ENCODE measurements around the gene TCF15. TPM values are rescaled to one million over a fixed set of nuclear protein-coding genes. Genes with fewer than 3 reads are reported as not detected.
A peak's percentile ranks its signal among the peaks of the same experiment; 100 is the strongest.

TCF15 gene
- total and polyA plus RNA-seq, 2 of the 4 experiments (the other 2 are of a cell fraction): not detected

DNA sequence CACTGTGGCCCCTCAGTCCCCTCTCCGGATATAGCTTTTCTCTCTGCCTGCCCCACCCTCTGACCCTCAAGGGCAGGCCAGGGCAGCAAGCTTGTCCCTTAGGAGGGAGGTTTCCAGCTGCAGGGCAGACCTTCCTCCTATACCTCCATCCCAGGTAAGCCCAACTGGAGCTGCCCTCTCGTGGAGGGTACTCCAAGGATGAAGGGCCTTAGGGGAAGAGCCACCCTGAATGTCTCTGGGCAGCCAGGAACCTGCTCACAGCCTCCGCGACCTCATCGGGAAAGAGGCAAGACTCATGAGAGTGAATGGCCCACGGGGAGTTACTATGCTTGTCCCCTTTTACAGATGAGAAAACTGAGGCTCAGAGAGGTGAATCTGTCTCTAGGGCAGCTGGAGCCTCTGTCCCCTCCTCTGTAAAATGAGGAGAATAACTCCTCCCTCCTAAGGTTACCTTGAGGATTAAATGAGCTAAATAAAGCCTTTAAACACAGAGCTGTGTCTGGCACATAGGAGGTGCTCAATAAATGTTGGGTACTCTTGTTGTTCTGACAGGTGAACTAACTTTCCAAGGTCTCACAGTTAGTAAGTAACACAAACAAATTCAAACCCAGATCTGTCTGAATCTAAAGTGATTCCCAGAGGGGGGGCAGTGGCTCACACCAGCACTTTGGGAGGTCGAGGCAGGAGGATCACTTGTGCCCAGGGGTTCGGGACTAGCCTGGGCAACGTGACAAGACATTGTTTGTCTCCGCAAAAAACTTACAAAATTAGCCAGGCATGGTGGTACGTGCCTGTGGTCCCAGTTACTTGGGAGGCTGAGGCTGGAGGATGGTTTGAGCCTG, 30.8 kb upstream of the TCF15 start:
- H2BK20ac ChIP-seq (ENCODE audit: low read depth, low read length): no peak overlapping the region
- WGBS, 2 experiments (ENCODE audit: extremely low coverage in 2 of 2, insufficient read length in 1 of 2): 60% methylated on average over 6 of the region's 11 CpGs; no CpG with 5 or more reads in 1 of the 2 experiments
- peaks cover 10% of the 10 kb centered on the region for H3K27me3 ChIP-seq (ENCODE audit: control insufficient read depth, insufficient read depth, low read length)
- no peak overlapping the region for H2BK5ac ChIP-seq (ENCODE audit: low read depth, low read length, poor library complexity, severe bottlenecking)
- intact Hi-C loops (cut with micrococcal nuclease) (no loop called here), dilution Hi-C loops (cut with HindIII; ENCODE audit: low sequenced_read_pairs, unreplicated experiment) (no loop called here), in situ Hi-C loops (cut with MboI; ENCODE audit: low sequenced_read_pairs) (no loop called here)
- CTCF ChIA-PET: no interaction called here
- BruUV-seq (replicated peaks): no TSS peak
- no peak overlapping the region for H4K5ac ChIP-seq (ENCODE audit: low read depth, low read length)
- no peak overlapping the region for H2AFZ ChIP-seq (replicated peaks; ENCODE audit: low read length, poor library complexity)
- no peak overlapping the region for H3K4me3 ChIP-seq (ENCODE audit: insufficient read depth, low read depth, low read length)
- H4K20me1 ChIP-seq (ENCODE audit: insufficient read depth, low read length): peaks cover 10% of the 10 kb centered on the region
- no peak overlapping the region for H2BK120ac ChIP-seq (ENCODE audit: low read depth, low read length)
- no peaks in the 10 kb centered on the region for H3K9me3 ChIP-seq (ENCODE audit: control insufficient read depth, insufficient read depth, low read length)
- H3K56ac ChIP-seq (ENCODE audit: extremely low read depth, insufficient read depth, low read length): no peak overlapping the region
- H3K27ac ChIP-seq (ENCODE audit: insufficient read depth, low read length): no peak overlapping the region
- H3K18ac ChIP-seq (ENCODE audit: low read depth, low read length): no peak overlapping the region
- H3K9ac ChIP-seq (ENCODE audit: low read depth, low read length): no peak overlapping the region
- DNase-seq (no peak), ATAC-seq (ENCODE audit: low read depth) (peak; percentile 8; the same call in 1 of the 2 replicates)
- no peak overlapping the region for H3K4me2 ChIP-seq (ENCODE audit: low read depth, low read length)
- H2AK9ac ChIP-seq (replicated peaks; ENCODE audit: low read depth, low read length, poor library complexity): no peak overlapping the region
- no peak overlapping the region for H4K91ac ChIP-seq (ENCODE audit: insufficient read depth, low read depth, low read length)
- peaks cover 0 to 3% of the 10 kb centered on the region in 2 experiments; a peak in 1 of 4 replicates for H3K79me1 ChIP-seq (ENCODE audit: low read depth in 1 of 2, low read length in 2 of 2)
- no peak overlapping the region for H2AK5ac ChIP-seq (ENCODE audit: low read depth, low read length)
- H2BK15ac ChIP-seq (ENCODE audit: low read depth, low read length): no peak overlapping the region
- H3K4me1 ChIP-seq (ENCODE audit: control insufficient read depth, insufficient read depth, low read length): no peaks in the 10 kb centered on the region
- H3K23ac ChIP-seq (ENCODE audit: low read depth, low read length): no peak overlapping the region
- H3K9me1 ChIP-seq (ENCODE audit: insufficient read depth, low read length): no peaks in the 10 kb centered on the region
- POLR2A ChIA-PET (ENCODE audit: unreplicated experiment): no interaction called here
- no peaks in the 10 kb centered on the region for H3K36me3 ChIP-seq (ENCODE audit: control insufficient read depth, insufficient read depth, low read length)
- H3K4ac ChIP-seq (ENCODE audit: low read depth, low read length): no peak overlapping the region
- H4K8ac ChIP-seq (ENCODE audit: low read depth in 2 of 2, low read length in 2 of 2): no peak overlapping the region
- H3K14ac ChIP-seq (replicated peaks; ENCODE audit: low read depth, low read length): no peak overlapping the region
- TF ChIP-seq ELK1 (IDR thresholded peaks at IDR 0.05; ENCODE audit: borderline replicate concordance, low read depth, low read length) (no peak), POLR2A (IDR thresholded peaks at IDR 0.05; ENCODE audit: low read depth, low read length) (no peak), RAD21 (IDR thresholded peaks at IDR 0.05; ENCODE audit: low read length) (no peak), SMC3 (IDR thresholded peaks at IDR 0.05; ENCODE audit: low read depth, low read length) (no peak), CEBPB (IDR thresholded peaks at IDR 0.05; ENCODE audit: low read depth, low read length) (no peak), NFE2L2 (IDR thresholded peaks at IDR 0.05; ENCODE audit: low read depth, low read length) (no peak), USF2 (IDR thresholded peaks at IDR 0.05; ENCODE audit: low read depth, low read length) (no peak), RCOR1 (IDR thresholded peaks at IDR 0.05; ENCODE audit: insufficient replicate concordance, low read length) (no peak), MAFK (IDR thresholded peaks at IDR 0.05; ENCODE audit: low read depth, low read length) (no peak), RFX5 (IDR thresholded peaks at IDR 0.05; ENCODE audit: low read depth, low read length) (no peak), MAZ (IDR thresholded peaks at IDR 0.05; ENCODE audit: borderline replicate concordance, low read depth, low read length) (no peak), FOS (IDR thresholded peaks at IDR 0.05; ENCODE audit: low read depth, low read length) (no peak), CTCF (conservative IDR thresholded peaks at IDR 0.05; ENCODE audit: low read depth, low read length) (no peak), BHLHE40 (IDR thresholded peaks at IDR 0.05; ENCODE audit: low read depth, low read length) (no peak), CHD1 (IDR thresholded peaks at IDR 0.05; ENCODE audit: low read depth, low read length) (no peak)

Measured in IMR-90 (cell line).